BJ (cell line): Measurements from ENCODE around the gene CCKAR. TPM values are rescaled to one million over a fixed set of nuclear protein-coding genes. Genes with fewer than 3 reads are reported as not detected.

ENCODE experiments used
- CTCF ChIA-PET: fragments of 350-600 bp; formaldehyde crosslinking; extraction: SDS; loops from one replicate; lab custom pipeline; 2021; ENCODE audit warnings: antibody characterized with exemption, inconsistent platforms; lab: Yijun Ruan, JAX
- POLR2A ChIA-PET: fragments of 300-600 bp; sonication (Branson Sonifier 250); formaldehyde crosslinking; extraction: SDS; loops from one replicate; lab custom pipeline; 2021; ENCODE audit warnings: antibody characterized with exemption; lab: Charles Lee
- DNase-seq: peaks from one replicate; pipeline ENCODE4 v3.0.0-alpha.2; 2011; ENCODE audit warnings: low read depth
- H3K27me3 ChIP-seq: 2 replicates; pipeline ENCODE4 v1.6.0; 2011; ENCODE audit warnings: low read length; ENCODE audit not compliant: control insufficient read depth, insufficient read depth
- H3K36me3 ChIP-seq: 2 replicates; pipeline ENCODE4 v1.5.1; 2011; ENCODE audit warnings: low read length; ENCODE audit not compliant: control insufficient read depth, insufficient read depth
- H3K4me3 ChIP-seq: 2 replicates; pipeline ENCODE4 v1.5.1; 2011; ENCODE audit warnings: low read depth, mild to moderate bottlenecking, control low read depth, low read length
- CTCF ChIP-seq: IDR thresholded peaks from 2 replicates; pipeline ENCODE4 v1.5.1; 2011; ENCODE audit warnings: low read depth, mild to moderate bottlenecking, control low read depth, inconsistent platforms, low read length, moderate library complexity; ENCODE audit not compliant: insufficient read depth
- polyA plus RNA-seq: library from polyadenylated mRNA; depleted of rRNA; stranded (reverse); fragments of >200 nt; gene quantifications from 2 replicates; pipeline ENCODE4 v1.2.3, GENCODE V29; 2011

Gene CCKAR
- polyA plus RNA-seq, 1 experiment, result 0.12 TPM

DNA sequence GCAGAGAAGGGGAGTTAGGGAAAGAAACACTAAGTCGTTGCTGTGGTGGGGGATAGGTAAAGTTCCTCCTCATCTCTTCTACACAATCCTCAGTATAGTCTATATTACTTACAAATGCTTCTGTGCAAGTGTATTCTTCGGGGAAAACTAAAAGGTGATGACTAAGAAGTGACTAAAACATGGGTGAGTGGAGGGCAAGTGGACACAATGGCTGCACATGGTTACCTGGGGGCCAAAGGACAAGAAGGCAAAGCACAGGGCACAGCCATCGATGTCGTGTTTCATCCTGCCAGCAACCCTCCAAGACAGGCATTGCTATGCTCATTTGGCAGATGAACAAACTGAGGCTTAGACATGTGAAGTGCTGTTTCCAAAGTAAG, 35.5 kb upstream of the CCKAR start:
- peaks cover 1% of the 10 kb centered on the region; the same call in 1 of the 2 replicates for H3K27me3 ChIP-seq
- CTCF ChIA-PET, result interaction anchor here (1.4 kb wide), 1 partner anchor 8 kb away, joined by 4 read pairs; no protein-coding TSS in a partner anchor
- DNase-seq, result no peak
- TF ChIP-seq CTCF, result no peak
- H3K36me3 ChIP-seq, result no peaks in the 10 kb centered on the region
- H3K4me3 ChIP-seq, result no peak overlapping the region
- POLR2A ChIA-PET, result no interaction called here

DNA sequence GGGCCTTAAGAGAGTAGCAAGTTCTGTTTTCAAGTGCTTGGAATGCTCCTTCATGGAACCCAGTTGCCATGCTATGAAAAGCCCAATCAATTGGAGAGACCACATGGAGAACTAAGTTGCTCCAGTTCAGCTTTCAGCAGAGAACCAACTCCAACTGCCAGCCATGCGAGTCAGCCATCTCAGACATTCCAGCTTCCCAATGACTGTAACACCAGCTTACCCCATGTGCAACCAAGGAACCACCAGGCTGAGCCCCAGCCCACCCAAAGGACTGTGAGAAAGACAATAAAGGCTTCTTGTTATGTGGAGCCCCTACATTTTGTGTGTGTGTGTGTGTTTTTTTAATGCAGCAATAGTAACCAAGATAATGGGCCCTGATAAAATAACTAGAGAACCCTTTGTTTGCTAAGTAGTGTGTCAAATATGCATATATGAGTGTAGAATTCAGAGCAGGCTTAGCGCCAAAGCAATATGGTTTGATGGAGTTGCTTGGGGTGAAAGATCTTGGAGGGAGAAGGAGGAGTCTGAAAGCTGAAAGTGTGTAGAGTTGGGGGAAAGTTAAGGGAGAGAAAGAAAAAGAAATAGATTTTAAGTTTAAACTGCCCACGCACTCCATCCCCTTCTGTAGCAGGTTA, 35.0 kb upstream of the CCKAR start:
- Histone ChIP-seq H3K4me3 (no peak overlapping the region), H3K36me3 (no peaks in the 10 kb centered on the region), H3K27me3 (no peaks in the 10 kb centered on the region)
- POLR2A ChIA-PET, result no interaction called here
- no peak for TF ChIP-seq CTCF
- CTCF ChIA-PET, result interaction anchor here (1.4 kb wide), 1 partner anchor 9 kb away, joined by 4 read pairs; no protein-coding TSS in a partner anchor
- no peak for DNase-seq

GRCh38 chr4:26524011-26524410, 33.7 kb upstream of the CCKAR start:
- DNase-seq, result no peak
- ChIA-PET POLR2A (no interaction called here), CTCF (interaction anchor here (1.4 kb wide), 1 partner anchor 11 kb away, joined by 3 read pairs; no protein-coding TSS in a partner anchor)
- no peaks in the 10 kb centered on the region for H3K36me3 ChIP-seq
- no peak for TF ChIP-seq CTCF
- H3K4me3 ChIP-seq, result no peak overlapping the region
- H3K27me3 ChIP-seq, result no peaks in the 10 kb centered on the region

DNA sequence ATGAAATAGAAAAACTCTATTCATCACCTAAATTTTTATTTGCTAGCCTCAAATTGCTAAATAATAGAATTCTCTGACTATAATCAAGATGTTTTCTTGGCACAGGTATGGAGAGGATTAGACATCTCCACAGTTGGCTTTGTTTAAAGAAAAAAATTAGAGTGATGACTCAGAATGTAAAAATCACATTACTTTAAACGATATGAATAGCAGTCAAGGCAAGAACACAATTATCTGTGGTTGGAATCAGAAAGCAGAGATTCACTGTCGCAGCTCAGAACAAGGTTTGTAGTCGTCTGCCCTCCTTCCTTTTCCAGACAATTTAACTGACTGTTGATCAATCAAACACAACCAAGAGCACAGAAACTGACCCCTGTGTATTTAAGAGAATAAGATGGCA, 32.2 kb upstream of the CCKAR start:
- no peak for TF ChIP-seq CTCF
- Histone ChIP-seq H3K4me3 (no peak overlapping the region), H3K27me3 (no peaks in the 10 kb centered on the region), H3K36me3 (no peaks in the 10 kb centered on the region)
- CTCF ChIA-PET, result no interaction called here
- peak; percentile 43 for DNase-seq
- POLR2A ChIA-PET, result no interaction called here

- no peak for DNase-seq
- no peaks in the 10 kb centered on the region for H3K36me3 ChIP-seq
These were observed 30.6 kb upstream of the CCKAR start for GRCh38 chr4:26520728-26521450.

More at GRCh38 chr4:26520728-26521450, 30.6 kb upstream of the CCKAR start:
- H3K27me3 ChIP-seq, result no peaks in the 10 kb centered on the region
- TF ChIP-seq CTCF, result no peak
- POLR2A ChIA-PET, result no interaction called here
- no peak overlapping the region for H3K4me3 ChIP-seq
- CTCF ChIA-PET, result interaction anchor here (2.2 kb wide), 1 partner anchor 9 kb away, joined by 5 read pairs; no protein-coding TSS in a partner anchor
